Measurements from ENCODE around the gene OR7A17. TPM values are rescaled to one million over a fixed set of nuclear protein-coding genes. Genes with fewer than 3 reads are reported as not detected.
A peak's percentile ranks its signal among the peaks of the same experiment; 100 is the strongest.

OR7A17 gene
- total RNA-seq, 3 donors from 2014 or later (not counting 1 experiment from before 2014, with no cell fraction given): not detected

GRCh38 chr19:14889994-14890642 is 4.2 kb upstream of the OR7A17 start:
- Histone ChIP-seq H3K36me3 (ENCODE audit: control insufficient read depth, insufficient read depth, low read length) (no peaks in the 10 kb centered on the region), H3K27ac (ENCODE audit: low read length) (no peak overlapping the region), H3K4me1 (ENCODE audit: control insufficient read depth, insufficient read depth, low read length) (no peaks in the 10 kb centered on the region), H3K27me3 (ENCODE audit: control insufficient read depth, insufficient read depth, low read length) (no peaks in the 10 kb centered on the region), H3K9me3 (ENCODE audit: control insufficient read depth, insufficient read depth, low read length) (no peaks in the 10 kb centered on the region), H3K4me3 (ENCODE audit: low read length) (no peak overlapping the region)
- intact Hi-C loops (cut with micrococcal nuclease): loop anchor here (5.0 kb wide), 1 partner anchor 318 kb away; the partner anchor contains the start of gene NDUFB7
- H3K36me3 Mint-ChIP-seq: no peaks in the 10 kb centered on the region
- ATAC-seq: no peak
- peaks cover 0 to 6% of the 10 kb centered on the region in 2 donors for H3K4me1 Mint-ChIP-seq
- WGBS (ENCODE audit: insufficient coverage): 90% methylated on average over 2 of the region's 3 CpGs
- H3K4me3 Mint-ChIP-seq: no peak overlapping the region
- no peak for DNase-seq
- H3K27ac Mint-ChIP-seq: no peak overlapping the region
- no peak for TF ChIP-seq CTCF (IDR thresholded peaks at IDR 0.05)
- no peaks in the 10 kb centered on the region for H3K9me3 Mint-ChIP-seq
- H3K27me3 Mint-ChIP-seq (ENCODE audit: low read depth in 2 of 2): peaks cover 3 to 37% of the 10 kb centered on the region in 2 donors

DNA sequence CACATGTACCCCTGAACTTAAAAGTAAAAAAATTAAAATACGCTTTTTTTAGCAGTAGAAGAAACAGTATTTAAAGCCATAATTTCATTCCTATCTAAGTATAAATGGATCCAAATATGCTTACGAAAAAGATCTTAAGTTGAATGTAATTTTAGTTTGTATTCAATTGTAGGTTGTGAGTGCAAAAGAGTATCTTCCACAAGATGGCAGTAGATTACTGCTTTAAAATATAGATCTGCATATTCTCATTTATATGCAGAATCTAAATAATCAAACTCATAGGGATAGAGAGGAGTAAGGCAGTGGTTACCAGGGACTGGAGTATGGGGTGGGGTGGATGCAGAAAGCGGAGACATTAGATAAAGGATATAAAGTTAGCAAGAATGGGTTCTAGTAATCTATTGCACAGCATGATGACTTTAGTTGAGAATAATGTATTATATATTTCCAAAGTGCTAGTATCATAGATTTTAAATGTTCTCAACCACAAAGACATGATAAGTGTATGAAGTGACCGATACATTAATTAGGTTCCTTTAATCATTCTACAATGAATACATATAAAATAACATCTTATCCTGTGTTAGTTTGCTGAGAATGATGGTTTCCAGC is 14.2 kb downstream of the OR7A17 start:
- Mint-ChIP-seq H3K27ac (no peak overlapping the region), H3K27me3 (ENCODE audit: low read depth in 2 of 2) (peaks cover 30 to 33% of the 10 kb centered on the region in 2 donors), H3K36me3 (no peaks in the 10 kb centered on the region), H3K9me3 (no peaks in the 10 kb centered on the region), H3K4me3 (no peak overlapping the region), H3K4me1 (no peaks in the 10 kb centered on the region)
- Histone ChIP-seq H3K27me3 (ENCODE audit: control insufficient read depth, insufficient read depth, low read length) (peaks cover 3% of the 10 kb centered on the region), H3K4me1 (ENCODE audit: control insufficient read depth, insufficient read depth, low read length) (no peaks in the 10 kb centered on the region), H3K9me3 (ENCODE audit: control insufficient read depth, insufficient read depth, low read length) (no peaks in the 10 kb centered on the region), H3K27ac (ENCODE audit: low read length) (no peak overlapping the region), H3K36me3 (ENCODE audit: control insufficient read depth, insufficient read depth, low read length) (no peaks in the 10 kb centered on the region), H3K4me3 (ENCODE audit: low read length) (no peak overlapping the region)
- intact Hi-C loops (cut with micrococcal nuclease): no loop called here
- peak in 1 of 2 donors; percentile 11 for DNase-seq
- ATAC-seq: no peak
- WGBS (ENCODE audit: insufficient coverage): 75% methylated on average over 1 of the region's 4 CpGs
- peak; percentile 9 for TF ChIP-seq CTCF (IDR thresholded peaks at IDR 0.05)

- no peaks in the 10 kb centered on the region for H3K4me1 ChIP-seq (ENCODE audit: control insufficient read depth, insufficient read depth, low read length)
- intact Hi-C loops (cut with micrococcal nuclease): no loop called here
- TF ChIP-seq CTCF (IDR thresholded peaks at IDR 0.05): no peak
- no peaks in the 10 kb centered on the region for H3K4me1 Mint-ChIP-seq
- no peak for DNase-seq
- no peaks in the 10 kb centered on the region for H3K36me3 ChIP-seq (ENCODE audit: control insufficient read depth, insufficient read depth, low read length)
- no peak for ATAC-seq
- no peak overlapping the region for H3K4me3 Mint-ChIP-seq
- no peaks in the 10 kb centered on the region for H3K36me3 Mint-ChIP-seq
- no peak overlapping the region for H3K27ac ChIP-seq (ENCODE audit: low read length)
- H3K27me3 ChIP-seq (ENCODE audit: control insufficient read depth, insufficient read depth, low read length): peaks cover 3% of the 10 kb centered on the region
- H3K9me3 Mint-ChIP-seq: no peaks in the 10 kb centered on the region
- H3K27ac Mint-ChIP-seq: no peak overlapping the region
- H3K9me3 ChIP-seq (ENCODE audit: control insufficient read depth, insufficient read depth, low read length): no peaks in the 10 kb centered on the region
- 82% methylated on average over 5 of the region's 5 CpGs for WGBS (ENCODE audit: insufficient coverage)
- H3K27me3 Mint-ChIP-seq (ENCODE audit: low read depth in 2 of 2): peaks cover 30 to 40% of the 10 kb centered on the region in 2 donors
- no peak overlapping the region for H3K4me3 ChIP-seq (ENCODE audit: low read length)
These were observed 17.4 kb downstream of the OR7A17 start for GRCh38 chr19:14868497-14868896.

Measured in natural killer cell (primary cell).